HG03457 (cell line): ENCODE data around the gene WDR43.

Experiments used
- ATAC-seq: cut with Tn5 transposase; IDR thresholded peaks from one replicate; pipeline ENCODE4 v1.9.1; 2021; ENCODE audit warnings: moderate number of reproducible peaks; ENCODE audit not compliant: unreplicated experiment

The WDR43 gene

GRCh38 chr2:28990445-28990844, 96.0 kb downstream of the WDR43 start:
- ATAC-seq, result no peak

- ATAC-seq, result no peak
These were observed 96.6 kb downstream of the WDR43 start for GRCh38 chr2:28991021-28991420.

GRCh38 chr2:28991460-28991859, 97.0 kb downstream of the WDR43 start:
- ATAC-seq, result no peak

- no peak for ATAC-seq
These were observed 98.9 kb downstream of the WDR43 start for GRCh38 chr2:28993206-28993960.

- ATAC-seq, result no peak
These were observed 99.6 kb downstream of the WDR43 start for GRCh38 chr2:28994074-28994473.

- no peak for ATAC-seq
These were observed 100.2 kb downstream of the WDR43 start for GRCh38 chr2:28994679-28995078.

GRCh38 chr2:28995765-28996750, 101.6 kb downstream of the WDR43 start:
- no peak for ATAC-seq

GRCh38 chr2:28997237-28997846, 102.9 kb downstream of the WDR43 start:
- ATAC-seq, result no peak
